ENCODE data around the gene CDC16.

GRCh38 chr13:114304346-114305034, 69.8 kb downstream of the CDC16 start:
- TF ChIP-seq CTCF (IDR thresholded peaks at IDR 0.05; ENCODE audit: low read depth, low read length) (no peak), EZH2phosphoT487 (IDR thresholded peaks at IDR 0.05; ENCODE audit: low read depth) (no peak)

Data from OCI-LY3 (cell line).